Measurements from ENCODE around the gene YTHDF1.

DNA sequence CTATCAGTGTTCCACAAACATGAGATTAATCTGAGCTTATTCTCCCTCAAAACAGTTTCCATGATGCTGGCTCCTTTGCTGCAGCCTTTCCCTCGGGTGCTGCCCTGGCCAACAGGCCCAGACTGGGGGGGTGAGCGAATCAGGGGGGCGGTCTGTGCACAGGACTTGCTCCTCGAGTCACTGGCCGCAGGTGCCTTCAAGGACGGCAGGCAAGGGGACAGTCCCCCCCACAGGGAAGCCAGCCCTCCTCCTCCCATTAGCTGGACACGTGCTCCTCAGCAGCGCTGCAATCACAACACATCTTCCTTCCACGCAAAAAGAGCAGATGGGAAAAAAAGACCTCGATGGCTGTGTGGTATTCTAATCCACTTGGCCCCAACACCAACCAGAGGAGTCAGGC is 10.0 kb downstream of the YTHDF1 start:
- no peak for TF ChIP-seq ZBTB7A (tag by site-specific recombination; IDR thresholded peaks at IDR 0.05; ENCODE audit: low read depth)
- TF ChIP-seq, protein P1, sequence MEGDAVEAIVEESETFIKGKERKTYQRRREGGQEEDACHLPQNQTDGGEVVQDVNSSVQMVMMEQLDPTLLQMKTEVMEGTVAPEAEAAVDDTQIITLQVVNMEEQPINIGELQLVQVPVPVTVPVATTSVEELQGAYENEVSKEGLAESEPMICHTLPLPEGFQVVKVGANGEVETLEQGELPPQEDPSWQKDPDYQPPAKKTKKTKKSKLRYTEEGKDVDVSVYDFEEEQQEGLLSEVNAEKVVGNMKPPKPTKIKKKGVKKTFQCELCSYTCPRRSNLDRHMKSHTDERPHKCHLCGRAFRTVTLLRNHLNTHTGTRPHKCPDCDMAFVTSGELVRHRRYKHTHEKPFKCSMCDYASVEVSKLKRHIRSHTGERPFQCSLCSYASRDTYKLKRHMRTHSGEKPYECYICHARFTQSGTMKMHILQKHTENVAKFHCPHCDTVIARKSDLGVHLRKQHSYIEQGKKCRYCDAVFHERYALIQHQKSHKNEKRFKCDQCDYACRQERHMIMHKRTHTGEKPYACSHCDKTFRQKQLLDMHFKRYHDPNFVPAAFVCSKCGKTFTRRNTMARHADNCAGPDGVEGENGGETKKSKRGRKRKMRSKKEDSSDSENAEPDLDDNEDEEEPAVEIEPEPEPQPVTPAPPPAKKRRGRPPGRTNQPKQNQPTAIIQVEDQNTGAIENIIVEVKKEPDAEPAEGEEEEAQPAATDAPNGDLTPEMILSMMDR (tag by site-specific recombination; IDR thresholded peaks at IDR 0.05): no peak
- TF ChIP-seq ZNF324 (tag by site-specific recombination; IDR thresholded peaks at IDR 0.05): no peak
